Left renal pelvis (tissue), 4 donors: ENCODE results near the gene ARID5B. TPM values are rescaled to one million over a fixed set of nuclear protein-coding genes. Genes with fewer than 3 reads are reported as not detected.
"Not testable (repeated sequence)": the region's sequence is repeated elsewhere in the genome, so short reads cannot be mapped to it uniquely, and the experiment has no call there.

ENCODE experiments used
- DNase-seq, 4 donors: peaks; one replicate each; pipeline ENCODE4 v3.0.0-alpha.2; 2013; ENCODE audit warnings: low read depth in 4 of 4, low spot score in 3 of 4
- polyA plus RNA-seq, 4 donors: library from polyadenylated mRNA; unstranded; fragments of 120-200 nt; gene quantifications; one replicate each; pipeline ENCODE4 v1.2.1, GENCODE V29; 2013; ENCODE audit not compliant: insufficient read length in 4 of 4

Gene ARID5B
- polyA plus RNA-seq, 4 donors: 24.7 to 54.5 (median 52.1) TPM

GRCh38 chr10:62024026-62024701 is 122.7 kb downstream of the ARID5B start:
- DNase-seq: no peak

- DNase-seq: no peak
Observed at GRCh38 chr10:62025134-62025794, 123.8 kb downstream of the ARID5B start.

GRCh38 chr10:62025901-62026879 is 124.7 kb downstream of the ARID5B start:
- DNase-seq: no peak

DNA sequence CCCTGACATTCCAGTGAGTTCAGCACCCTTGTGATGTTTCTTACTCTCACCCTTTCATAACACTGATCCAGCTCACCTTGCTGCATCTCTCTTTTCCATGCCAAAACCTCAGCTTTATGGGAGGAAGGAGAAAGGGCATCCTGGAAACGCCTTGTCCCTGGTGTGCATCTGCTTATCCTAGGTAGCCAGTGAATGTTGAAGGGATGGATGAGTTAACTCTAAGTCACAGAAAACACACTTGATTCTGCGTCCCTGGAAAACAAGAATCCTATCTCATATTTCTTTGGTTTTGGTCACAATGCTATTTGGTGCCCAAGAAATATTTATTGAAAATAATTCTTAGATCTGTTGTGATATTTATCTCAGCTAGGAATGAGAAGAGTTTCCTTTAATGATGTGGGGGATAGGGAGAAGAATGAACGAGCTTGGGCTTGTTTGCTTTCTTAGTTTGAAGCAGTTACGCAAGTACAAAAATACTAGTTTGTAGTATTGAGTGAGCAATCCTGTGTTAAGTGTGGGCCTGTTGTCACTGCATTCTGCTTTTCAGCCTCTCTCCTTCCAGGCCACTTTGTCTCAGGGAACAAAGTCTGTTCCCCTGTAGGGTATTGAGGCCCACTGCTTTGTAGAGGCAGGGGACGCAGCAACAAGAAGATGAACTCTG is 126.5 kb downstream of the ARID5B start:
- DNase-seq: no peak

DNA sequence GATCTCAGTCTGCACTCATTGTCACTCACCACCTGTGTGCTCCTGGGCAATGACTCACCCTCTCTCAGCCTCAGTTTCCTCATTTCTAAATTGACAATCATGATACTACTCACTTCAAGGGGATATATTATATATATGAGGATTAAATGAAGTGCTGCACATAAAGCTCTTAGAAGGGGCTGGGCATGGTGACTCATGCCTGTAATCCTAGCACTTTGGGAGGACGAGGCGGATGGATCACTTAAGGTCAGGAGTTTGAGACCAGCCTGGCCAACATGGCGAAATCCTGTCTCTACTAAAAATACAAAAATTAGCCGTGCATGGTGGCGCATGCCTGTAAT is 127.0 kb downstream of the ARID5B start:
- DNase-seq: not testable (repeated sequence)

- no peak for DNase-seq
Observed at GRCh38 chr10:62029401-62029800, 127.9 kb downstream of the ARID5B start.

DNA sequence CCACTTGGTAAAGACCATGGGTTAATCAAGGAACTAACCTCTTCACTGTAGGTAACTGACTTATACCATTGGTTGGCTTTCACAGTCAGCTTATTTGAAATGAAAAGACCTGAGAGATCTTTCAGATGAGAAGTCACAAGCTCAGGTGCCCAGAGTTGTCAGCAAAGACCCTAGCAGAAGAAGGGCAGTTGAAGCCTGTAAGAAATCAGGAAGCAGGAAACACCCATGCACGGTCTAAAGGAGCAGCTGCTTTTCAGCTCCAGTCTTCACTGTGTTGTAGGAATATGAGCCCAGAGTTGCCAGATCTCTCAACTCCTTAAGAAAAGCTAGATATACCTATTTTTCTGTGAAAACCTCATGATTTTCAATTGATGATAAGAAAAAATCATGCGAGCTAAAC is 130.0 kb downstream of the ARID5B start:
- no peak for DNase-seq

- no peak for DNase-seq
Observed at GRCh38 chr10:62033125-62033524, 131.6 kb downstream of the ARID5B start.

DNA sequence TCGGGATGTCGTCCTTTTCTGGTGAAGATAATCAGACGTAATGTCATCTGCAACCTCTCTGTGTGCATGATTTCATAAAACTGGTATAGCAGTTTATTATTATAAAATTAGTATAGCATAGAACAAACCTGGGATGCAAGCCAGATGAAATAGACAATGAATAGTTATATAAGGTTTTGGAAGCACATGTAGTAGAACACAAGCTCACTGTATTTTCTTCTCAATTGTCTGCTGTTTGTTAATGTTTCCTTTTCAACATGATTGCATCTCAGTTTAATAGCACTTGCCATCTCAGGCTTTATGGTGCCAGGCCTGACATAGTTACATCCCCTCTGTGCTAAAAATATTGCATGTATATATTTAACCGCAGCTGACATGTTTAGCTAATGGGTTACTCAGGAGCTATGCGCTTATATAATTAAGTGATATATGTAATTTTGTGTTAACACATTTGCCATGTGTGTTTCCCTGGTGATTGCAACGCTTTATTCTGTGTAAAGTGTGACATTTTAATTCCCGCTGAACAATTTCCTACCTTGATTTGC is 132.7 kb downstream of the ARID5B start:
- DNase-seq: no peak

- no peak for DNase-seq
Observed at GRCh38 chr10:62036186-62037081, 134.9 kb downstream of the ARID5B start.

DNA sequence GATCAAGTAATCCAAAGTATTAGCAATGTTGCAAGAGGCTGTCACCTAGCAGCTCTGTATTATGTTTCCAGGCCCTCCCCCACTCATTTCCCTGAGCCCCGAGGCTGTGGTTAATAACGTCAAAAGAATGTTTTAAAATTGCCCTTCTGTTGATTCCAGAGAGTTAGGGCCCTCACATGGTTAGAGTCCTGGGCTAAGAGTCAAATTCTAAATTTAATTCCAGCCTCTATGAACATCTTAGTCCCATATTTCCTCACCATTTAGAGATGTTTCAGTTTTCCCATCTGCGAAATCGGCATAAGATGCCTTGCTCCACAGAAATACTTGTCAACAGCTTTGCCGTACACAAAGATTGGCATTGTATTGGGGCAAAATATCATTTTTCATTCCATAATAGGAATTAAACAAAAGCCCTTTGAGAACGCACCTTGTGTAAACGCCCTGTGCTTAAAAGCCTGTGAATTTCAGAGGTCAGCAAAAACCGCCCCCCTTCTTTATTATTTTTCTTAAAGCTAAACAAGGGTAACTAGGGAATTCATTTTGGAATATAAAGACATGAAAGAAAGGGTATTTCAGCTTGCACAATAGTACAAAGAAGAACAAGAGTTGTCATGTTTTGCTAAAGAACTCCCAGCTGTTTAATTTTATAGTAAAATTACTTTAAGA is 135.8 kb downstream of the ARID5B start:
- DNase-seq: no peak

GRCh38 chr10:62037890-62038608 is 136.6 kb downstream of the ARID5B start:
- DNase-seq: no peak

- no peak for DNase-seq
Observed at GRCh38 chr10:62038609-62039190, 137.2 kb downstream of the ARID5B start.

GRCh38 chr10:62039954-62040353 is 138.5 kb downstream of the ARID5B start:
- no peak for DNase-seq

DNA sequence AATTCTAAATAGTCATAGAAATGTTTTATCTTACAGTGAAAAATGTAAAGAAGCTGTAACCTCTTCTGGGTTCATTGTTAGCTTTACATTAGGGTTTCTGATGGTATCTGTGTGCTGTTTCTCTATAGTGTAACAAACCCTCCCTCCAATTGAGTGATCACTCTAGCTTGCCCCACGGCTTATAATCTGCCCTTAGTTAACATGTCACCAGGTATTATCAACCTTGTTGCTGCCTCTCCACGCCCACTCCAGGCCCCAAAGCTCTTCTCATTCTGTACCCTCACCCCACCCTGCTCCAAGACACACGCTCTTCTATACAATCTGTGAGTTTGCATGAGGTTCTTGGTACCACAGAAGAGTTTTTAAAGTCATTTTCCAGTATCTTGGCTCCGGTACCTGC is 139.4 kb downstream of the ARID5B start:
- no peak for DNase-seq

DNA sequence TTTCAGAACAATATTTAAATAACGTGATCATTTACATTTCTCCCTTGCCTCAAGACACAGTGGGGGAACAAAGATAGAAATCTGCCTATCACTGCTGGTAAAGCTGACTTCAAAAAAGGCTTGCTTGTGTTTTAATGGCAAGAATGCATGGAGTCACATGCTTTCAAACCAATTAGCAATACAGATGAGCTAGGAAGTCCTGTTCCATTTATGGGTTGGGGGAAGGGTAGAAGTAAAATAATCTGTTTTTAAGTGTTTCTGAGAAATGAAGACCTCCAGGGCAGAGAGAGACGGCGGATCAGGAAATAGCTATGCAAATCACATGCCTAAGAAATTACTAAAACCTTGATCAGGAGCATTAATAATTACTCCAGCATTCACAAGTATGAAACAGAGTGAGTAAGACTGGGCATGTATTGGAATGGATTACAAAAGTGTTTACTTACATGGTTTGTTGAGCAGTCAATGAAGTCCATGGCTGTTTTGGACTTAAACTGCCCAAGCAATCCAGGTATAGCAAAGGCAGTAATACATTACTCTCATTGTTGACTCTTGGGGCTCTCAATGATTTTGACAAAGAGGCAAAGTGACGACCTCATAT is 142.0 kb downstream of the ARID5B start:
- DNase-seq: no peak

- no peak for DNase-seq
Observed at GRCh38 chr10:62044566-62044965, 143.1 kb downstream of the ARID5B start.
